ENCODE results near the gene RHOF. TPM values are rescaled to one million over a fixed set of nuclear protein-coding genes. Genes with fewer than 3 reads are reported as not detected.

RHOF gene
- total RNA-seq, 1 donor from 2014 or later, result 31.9 TPM

DNA sequence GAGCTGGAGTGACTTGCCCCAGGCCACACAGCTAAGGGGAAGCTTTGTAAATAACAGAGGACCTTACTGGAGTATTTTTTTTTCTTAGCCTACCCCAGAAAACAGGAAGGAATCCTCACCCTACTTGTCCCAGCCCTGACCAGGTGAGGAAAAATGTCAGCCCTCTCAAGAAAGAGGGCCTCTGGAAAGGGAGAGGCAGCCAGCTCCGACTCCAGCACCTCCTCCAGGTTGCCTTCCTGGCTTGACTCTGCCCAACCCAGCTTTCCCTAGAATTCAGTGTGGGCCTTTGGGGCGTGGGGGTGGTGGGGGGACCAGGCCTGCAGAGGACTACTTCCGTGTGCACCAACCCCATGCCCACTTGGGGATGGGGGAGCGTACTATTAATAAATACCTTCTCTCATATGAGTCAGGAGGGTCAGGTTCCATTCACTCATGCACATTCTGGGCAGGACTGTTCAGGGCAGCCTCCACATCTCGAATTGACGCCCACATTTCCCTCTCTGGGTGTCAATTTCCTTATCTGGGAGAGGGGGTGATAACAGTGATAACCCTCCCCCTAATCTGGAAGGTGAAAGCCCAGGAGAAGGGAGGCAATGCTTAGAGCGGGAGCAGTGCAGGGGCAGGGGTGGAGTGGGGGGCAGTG is 5.2 kb downstream of the RHOF start:
- Mint-ChIP-seq H3K27ac (ENCODE audit: unreplicated experiment) (no peak overlapping the region), H3K36me3 (ENCODE audit: low read depth, unreplicated experiment) (peaks cover 2% of the 10 kb centered on the region), H3K4me3 (ENCODE audit: unreplicated experiment) (no peak overlapping the region), H3K4me1 (ENCODE audit: low read depth, unreplicated experiment) (peaks cover 26% of the 10 kb centered on the region), H3K9me3 (ENCODE audit: unreplicated experiment) (no peaks in the 10 kb centered on the region), H3K27me3 (ENCODE audit: low read depth, unreplicated experiment) (no peaks in the 10 kb centered on the region)
- no peaks in the 10 kb centered on the region for H3K27me3 ChIP-seq (ENCODE audit: insufficient read depth, low read length)
- FAIRE-seq, result no peak
- no peaks in the 10 kb centered on the region for H3K9me3 ChIP-seq (ENCODE audit: insufficient read depth, low read depth, low read length)
- TF ChIP-seq, protein P1, sequence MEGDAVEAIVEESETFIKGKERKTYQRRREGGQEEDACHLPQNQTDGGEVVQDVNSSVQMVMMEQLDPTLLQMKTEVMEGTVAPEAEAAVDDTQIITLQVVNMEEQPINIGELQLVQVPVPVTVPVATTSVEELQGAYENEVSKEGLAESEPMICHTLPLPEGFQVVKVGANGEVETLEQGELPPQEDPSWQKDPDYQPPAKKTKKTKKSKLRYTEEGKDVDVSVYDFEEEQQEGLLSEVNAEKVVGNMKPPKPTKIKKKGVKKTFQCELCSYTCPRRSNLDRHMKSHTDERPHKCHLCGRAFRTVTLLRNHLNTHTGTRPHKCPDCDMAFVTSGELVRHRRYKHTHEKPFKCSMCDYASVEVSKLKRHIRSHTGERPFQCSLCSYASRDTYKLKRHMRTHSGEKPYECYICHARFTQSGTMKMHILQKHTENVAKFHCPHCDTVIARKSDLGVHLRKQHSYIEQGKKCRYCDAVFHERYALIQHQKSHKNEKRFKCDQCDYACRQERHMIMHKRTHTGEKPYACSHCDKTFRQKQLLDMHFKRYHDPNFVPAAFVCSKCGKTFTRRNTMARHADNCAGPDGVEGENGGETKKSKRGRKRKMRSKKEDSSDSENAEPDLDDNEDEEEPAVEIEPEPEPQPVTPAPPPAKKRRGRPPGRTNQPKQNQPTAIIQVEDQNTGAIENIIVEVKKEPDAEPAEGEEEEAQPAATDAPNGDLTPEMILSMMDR (IDR thresholded peaks at IDR 0.05; ENCODE audit: insufficient read depth, low read depth, low read length), result no peak
- no peak for TF ChIP-seq EZH2 (IDR thresholded peaks at IDR 0.05; ENCODE audit: insufficient read depth, low read length)
- no peaks in the 10 kb centered on the region for H3K79me2 ChIP-seq (ENCODE audit: insufficient read depth, low read length)
- H3K9ac ChIP-seq (ENCODE audit: low read length), result no peak overlapping the region
- no peak for DNase-seq (ENCODE audit: low read depth)
- peaks cover 14% of the 10 kb centered on the region for H4K20me1 ChIP-seq (ENCODE audit: insufficient read depth, low read length)
- peaks cover 33% of the 10 kb centered on the region for H3K4me1 ChIP-seq (ENCODE audit: insufficient read depth, low read length)
- H3K4me2 ChIP-seq (ENCODE audit: low read length), result no peak overlapping the region
- no peak overlapping the region for H2AFZ ChIP-seq (ENCODE audit: low read depth, low read length)
- no peak overlapping the region for H3K27ac ChIP-seq (ENCODE audit: low read depth, low read length)
- H3K36me3 ChIP-seq (ENCODE audit: insufficient read depth, low read length), result no peaks in the 10 kb centered on the region
- H3K4me3 ChIP-seq (ENCODE audit: insufficient read depth, low read depth, low read length), result no peak overlapping the region

DNA sequence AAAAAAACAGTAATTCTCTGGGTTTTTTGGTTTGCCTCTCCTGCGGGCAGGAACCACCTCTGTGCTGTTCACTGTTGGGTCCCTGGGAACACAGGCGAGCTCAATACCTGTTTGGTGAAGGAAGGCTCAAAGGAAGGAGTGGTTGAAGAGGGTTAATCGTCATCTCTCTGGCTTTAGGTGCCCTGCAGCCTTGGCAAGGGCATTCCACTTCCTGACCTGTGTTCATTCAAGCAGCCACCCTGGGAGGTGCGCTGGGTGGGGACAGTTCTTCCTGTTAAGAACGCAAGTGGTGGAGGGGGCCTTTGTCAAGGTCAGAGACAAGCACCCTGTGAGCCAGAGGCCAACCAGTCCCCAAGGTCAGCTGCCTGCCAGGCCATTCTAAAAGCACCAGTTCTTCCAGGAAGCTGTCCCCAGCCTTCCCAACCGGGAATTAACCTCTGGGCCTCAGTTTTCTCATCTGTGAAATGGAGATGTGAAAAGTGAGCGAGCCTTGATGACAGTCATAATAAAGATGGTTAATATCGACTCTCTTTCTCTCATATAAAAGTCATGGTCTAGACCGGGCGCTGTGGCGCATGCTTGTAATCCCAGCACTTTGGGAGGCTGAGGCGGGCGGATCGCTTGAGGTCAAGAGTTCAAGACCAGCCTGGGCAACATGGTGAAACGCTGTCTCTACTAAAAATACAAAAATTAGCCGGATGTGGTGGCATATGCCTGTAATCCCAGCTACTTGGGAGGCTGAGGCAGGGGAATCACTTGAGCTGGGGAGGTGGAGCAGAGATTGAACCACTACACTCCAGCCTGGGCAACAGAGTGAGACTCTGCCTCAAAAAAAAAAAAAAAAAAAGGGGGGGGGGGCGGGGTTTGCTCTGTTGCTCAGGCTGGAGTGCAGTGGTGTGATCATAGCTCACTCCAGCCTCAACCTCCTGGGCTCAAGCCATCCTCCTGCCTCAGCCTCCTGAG is 6.1 kb downstream of the RHOF start:
- Histone ChIP-seq H3K36me3 (ENCODE audit: insufficient read depth, low read length) (no peaks in the 10 kb centered on the region), H4K20me1 (ENCODE audit: insufficient read depth, low read length) (peaks cover 17% of the 10 kb centered on the region), H3K79me2 (ENCODE audit: insufficient read depth, low read length) (no peaks in the 10 kb centered on the region), H3K27me3 (ENCODE audit: insufficient read depth, low read length) (no peaks in the 10 kb centered on the region), H2AFZ (ENCODE audit: low read depth, low read length) (no peak overlapping the region), H3K27ac (ENCODE audit: low read depth, low read length) (no peak overlapping the region), H3K4me3 (ENCODE audit: insufficient read depth, low read depth, low read length) (no peak overlapping the region), H3K4me1 (ENCODE audit: insufficient read depth, low read length) (peaks cover 31% of the 10 kb centered on the region), H3K9me3 (ENCODE audit: insufficient read depth, low read depth, low read length) (no peaks in the 10 kb centered on the region), H3K9ac (ENCODE audit: low read length) (no peak overlapping the region), H3K4me2 (ENCODE audit: low read length) (no peak overlapping the region)
- DNase-seq (ENCODE audit: low read depth), result no peak
- Mint-ChIP-seq H3K27me3 (ENCODE audit: low read depth, unreplicated experiment) (no peaks in the 10 kb centered on the region), H3K27ac (ENCODE audit: unreplicated experiment) (peak overlapping the region; percentile 72), H3K9me3 (ENCODE audit: unreplicated experiment) (no peaks in the 10 kb centered on the region), H3K4me3 (ENCODE audit: unreplicated experiment) (no peak overlapping the region), H3K36me3 (ENCODE audit: low read depth, unreplicated experiment) (peaks cover 2% of the 10 kb centered on the region), H3K4me1 (ENCODE audit: low read depth, unreplicated experiment) (peaks cover 29% of the 10 kb centered on the region)
- TF ChIP-seq, protein P1 (IDR thresholded peaks at IDR 0.05; ENCODE audit: insufficient read depth, low read depth, low read length), result no peak
- TF ChIP-seq EZH2 (IDR thresholded peaks at IDR 0.05; ENCODE audit: insufficient read depth, low read length), result no peak
- FAIRE-seq, result no peak

Data from astrocyte (in vitro differentiated cells and primary cell).